GM19467 (cell line): ENCODE data around the gene ATF5.

Experiments used
- ATAC-seq: cut with Tn5 transposase; IDR thresholded peaks from one replicate; pipeline ENCODE4 v1.9.1; 2021; ENCODE audit warnings: mild to moderate bottlenecking, moderate library complexity; ENCODE audit not compliant: unreplicated experiment

ATF5 gene

GRCh38 chr19:49971991-49972411 is 43.0 kb downstream of the ATF5 start:
- ATAC-seq, result no peak

- ATAC-seq, result no peak
These were observed 43.8 kb downstream of the ATF5 start for GRCh38 chr19:49972841-49973240.

- ATAC-seq, result no peak
These were observed 45.0 kb downstream of the ATF5 start for GRCh38 chr19:49973987-49974386.

GRCh38 chr19:49975051-49975450 is 46.0 kb downstream of the ATF5 start:
- ATAC-seq, result no peak

- ATAC-seq, result no peak
These were observed 47.5 kb downstream of the ATF5 start for GRCh38 chr19:49976496-49976895.

- no peak for ATAC-seq
These were observed 48.1 kb downstream of the ATF5 start for GRCh38 chr19:49977076-49977475.

- ATAC-seq, result no peak
These were observed 48.9 kb downstream of the ATF5 start for GRCh38 chr19:49977881-49978280.

- ATAC-seq, result no peak
These were observed 49.3 kb downstream of the ATF5 start for GRCh38 chr19:49978324-49978723.

GRCh38 chr19:49981603-49982593 is 52.9 kb downstream of the ATF5 start:
- ATAC-seq, result no peak
